ENCODE results near the gene PPARA. TPM values are rescaled to one million over a fixed set of nuclear protein-coding genes. Genes with fewer than 3 reads are reported as not detected.

PPARA gene
- total RNA-seq, 2 experiments from 2014 or later, result 9.1 to 11.8 TPM

DNA sequence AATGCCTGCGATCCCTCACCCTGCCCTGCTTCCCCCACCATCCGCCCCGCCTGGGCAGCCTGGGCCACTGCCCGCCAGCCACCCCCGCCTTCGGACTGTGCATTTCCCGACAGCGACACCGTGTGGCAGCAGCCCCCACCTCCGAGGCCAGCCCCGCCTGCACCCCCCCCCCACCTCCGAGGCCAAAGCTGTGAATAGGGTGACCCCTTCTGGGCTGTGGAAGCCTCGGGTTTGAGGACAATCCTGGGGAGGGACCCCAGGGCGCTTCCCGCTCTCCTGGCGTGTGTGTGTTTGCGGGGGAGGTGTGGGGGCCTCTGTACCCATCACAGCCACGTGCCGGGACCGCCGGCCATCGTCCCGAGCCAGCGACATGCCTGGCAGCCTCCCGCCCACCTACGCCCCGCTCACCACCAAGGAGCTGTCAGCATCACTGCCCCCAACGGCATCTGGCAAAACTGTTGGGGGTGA is 33.8 kb upstream of the PPARA start:
- Mint-ChIP-seq H3K27ac (no peak overlapping the region), H3K36me3 (ENCODE audit: low read depth) (no peaks in the 10 kb centered on the region), H3K4me3 (no peak overlapping the region), H3K4me1 (ENCODE audit: low read depth) (no peaks in the 10 kb centered on the region), H3K27me3 (no peaks in the 10 kb centered on the region), H3K9me3 (no peaks in the 10 kb centered on the region)
- ChIA-PET CTCF (interaction anchor here (0.8 to 5.3 kb wide), 26 partner anchors 20 to 218 kb away, joined by 3 to 110 read pairs (median 4); partner anchors contain the start of gene GTSE1), POLR2A (interaction anchor here (0.7 to 1.4 kb wide), 4 partner anchors 103 to 122 kb away, joined by 3 to 7 read pairs (median 3); no protein-coding TSS in a partner anchor)
- intact Hi-C loops (cut with micrococcal nuclease), result loop anchor here (5.0 kb wide), 1 partner anchor 104 kb away; no protein-coding TSS in a partner anchor
- ATAC-seq (peak; percentile 95), DNase-seq (peak; percentile 90)
- TF ChIP-seq, protein P1, sequence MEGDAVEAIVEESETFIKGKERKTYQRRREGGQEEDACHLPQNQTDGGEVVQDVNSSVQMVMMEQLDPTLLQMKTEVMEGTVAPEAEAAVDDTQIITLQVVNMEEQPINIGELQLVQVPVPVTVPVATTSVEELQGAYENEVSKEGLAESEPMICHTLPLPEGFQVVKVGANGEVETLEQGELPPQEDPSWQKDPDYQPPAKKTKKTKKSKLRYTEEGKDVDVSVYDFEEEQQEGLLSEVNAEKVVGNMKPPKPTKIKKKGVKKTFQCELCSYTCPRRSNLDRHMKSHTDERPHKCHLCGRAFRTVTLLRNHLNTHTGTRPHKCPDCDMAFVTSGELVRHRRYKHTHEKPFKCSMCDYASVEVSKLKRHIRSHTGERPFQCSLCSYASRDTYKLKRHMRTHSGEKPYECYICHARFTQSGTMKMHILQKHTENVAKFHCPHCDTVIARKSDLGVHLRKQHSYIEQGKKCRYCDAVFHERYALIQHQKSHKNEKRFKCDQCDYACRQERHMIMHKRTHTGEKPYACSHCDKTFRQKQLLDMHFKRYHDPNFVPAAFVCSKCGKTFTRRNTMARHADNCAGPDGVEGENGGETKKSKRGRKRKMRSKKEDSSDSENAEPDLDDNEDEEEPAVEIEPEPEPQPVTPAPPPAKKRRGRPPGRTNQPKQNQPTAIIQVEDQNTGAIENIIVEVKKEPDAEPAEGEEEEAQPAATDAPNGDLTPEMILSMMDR (IDR thresholded peaks at IDR 0.05), result peak; percentile 83

DNA sequence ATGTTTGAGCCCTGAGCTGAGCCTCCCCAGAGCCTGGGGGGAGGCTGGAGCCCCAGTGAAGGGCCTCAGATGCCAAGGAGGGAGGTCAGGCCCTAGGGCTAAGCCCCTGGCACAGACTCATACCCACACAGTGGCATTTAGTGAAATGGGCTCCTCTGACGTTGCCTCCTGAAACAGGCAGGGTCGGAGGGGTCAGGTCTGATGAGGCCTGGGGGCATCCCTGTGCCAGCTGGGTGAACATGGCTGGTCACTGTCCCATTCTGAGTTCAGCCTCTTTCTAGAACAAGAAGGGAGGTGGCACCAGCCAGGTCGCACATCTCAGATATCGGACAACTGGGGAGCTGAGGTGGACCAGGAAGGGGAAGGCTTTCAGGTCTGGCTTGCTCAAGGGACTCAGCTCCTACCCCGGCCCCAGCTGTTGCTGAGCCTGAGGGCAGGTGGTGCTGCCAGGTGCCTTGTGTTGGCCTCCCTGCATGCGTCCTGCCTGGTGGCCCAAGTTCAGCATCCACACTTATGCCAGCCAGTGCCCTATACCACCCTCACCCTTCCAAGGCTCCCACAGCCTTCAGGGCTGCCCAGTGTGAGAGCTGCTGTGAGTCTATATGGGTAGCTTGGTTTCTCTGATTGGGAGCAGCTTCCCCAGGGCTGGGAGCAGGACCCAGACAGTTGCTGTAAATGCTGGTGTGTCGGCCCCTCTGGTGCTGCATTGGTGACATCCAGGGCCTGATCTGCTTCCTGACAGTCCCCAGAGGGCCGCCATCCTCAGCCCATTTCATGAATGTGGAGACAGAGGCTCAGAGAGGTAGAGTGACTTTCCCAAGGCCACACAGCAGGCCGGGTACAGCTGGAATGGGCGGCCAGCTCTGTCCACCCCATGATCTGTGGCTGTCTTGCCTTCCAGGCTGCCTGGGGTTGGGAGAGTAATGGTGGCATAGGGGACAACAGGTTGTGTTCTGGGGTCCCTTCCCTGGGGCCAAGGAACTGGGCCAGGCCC is 32.8 kb upstream of the PPARA start:
- Mint-ChIP-seq H3K27me3 (no peaks in the 10 kb centered on the region), H3K9me3 (no peaks in the 10 kb centered on the region), H3K4me1 (ENCODE audit: low read depth) (no peaks in the 10 kb centered on the region), H3K27ac (no peak overlapping the region), H3K36me3 (ENCODE audit: low read depth) (no peaks in the 10 kb centered on the region), H3K4me3 (no peak overlapping the region)
- intact Hi-C loops (cut with micrococcal nuclease), result loop anchor here (5.0 kb wide), 1 partner anchor 105 kb away; no protein-coding TSS in a partner anchor
- CTCF ChIA-PET, result interaction anchor here (0.7 to 5.3 kb wide), 27 partner anchors 21 to 217 kb away, joined by 3 to 110 read pairs (median 4); partner anchors contain the start of gene GTSE1
- TF ChIP-seq, protein P1 (IDR thresholded peaks at IDR 0.05), result no peak
- ATAC-seq (no peak), DNase-seq (no peak)
- POLR2A ChIA-PET, result interaction anchor here (0.7 to 1.4 kb wide), 4 partner anchors 104 to 123 kb away, joined by 3 to 7 read pairs (median 3); no protein-coding TSS in a partner anchor

DNA sequence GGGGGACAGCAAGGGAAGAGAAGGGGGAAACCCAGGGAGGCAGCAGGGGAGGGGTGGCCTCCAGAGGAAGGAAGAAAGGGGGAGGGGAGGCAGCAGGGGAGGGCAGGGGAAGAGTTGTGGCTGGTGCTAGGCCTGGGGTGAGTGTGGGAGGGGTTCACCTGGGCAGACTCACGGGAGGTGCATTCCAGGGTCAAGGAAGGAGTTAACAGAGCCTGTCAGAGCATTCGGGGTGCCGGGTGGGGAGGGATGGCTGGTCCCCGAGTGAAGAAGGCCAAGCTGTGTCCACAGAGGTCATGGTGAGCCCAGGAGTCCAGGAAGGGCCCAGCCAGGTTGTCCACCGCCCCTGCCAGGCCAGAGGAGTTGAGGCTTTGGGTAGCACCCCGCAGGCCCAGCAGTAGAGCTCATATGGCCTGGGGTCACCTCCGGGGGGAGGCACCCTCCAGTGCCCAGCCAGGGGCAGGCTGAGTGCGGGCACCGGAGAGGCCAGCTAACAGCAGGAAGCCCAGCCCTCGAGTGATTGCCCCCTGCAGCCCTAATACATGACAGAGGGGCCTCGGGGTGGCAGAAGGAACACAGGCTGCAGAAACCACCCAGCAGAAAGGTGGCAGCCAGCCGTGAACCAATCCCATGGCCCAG is 31.1 kb upstream of the PPARA start:
- intact Hi-C loops (cut with micrococcal nuclease), result loop anchor here (5.0 kb wide), 1 partner anchor 107 kb away; no protein-coding TSS in a partner anchor
- TF ChIP-seq, protein P1 (IDR thresholded peaks at IDR 0.05), result no peak
- no peak for ATAC-seq
- POLR2A ChIA-PET, result no interaction called here
- CTCF ChIA-PET, result interaction anchor here (1.2 kb wide), 1 partner anchor 113 kb away, joined by 6 read pairs; no protein-coding TSS in a partner anchor
- no peak for DNase-seq
- no peaks in the 10 kb centered on the region for H3K4me1 Mint-ChIP-seq (ENCODE audit: low read depth)
- no peaks in the 10 kb centered on the region for H3K36me3 Mint-ChIP-seq (ENCODE audit: low read depth)
- no peaks in the 10 kb centered on the region for H3K9me3 Mint-ChIP-seq
- H3K27me3 Mint-ChIP-seq, result no peaks in the 10 kb centered on the region
- H3K27ac Mint-ChIP-seq, result no peak overlapping the region
- H3K4me3 Mint-ChIP-seq, result no peak overlapping the region

- no peaks in the 10 kb centered on the region for H3K4me1 Mint-ChIP-seq (ENCODE audit: low read depth)
- ChIA-PET CTCF (interaction anchor here (1.0 kb wide), 1 partner anchor 113 kb away, joined by 4 read pairs; no protein-coding TSS in a partner anchor), POLR2A (no interaction called here)
- TF ChIP-seq, protein P1 (IDR thresholded peaks at IDR 0.05), result no peak
- no peaks in the 10 kb centered on the region for H3K9me3 Mint-ChIP-seq
- H3K4me3 Mint-ChIP-seq, result no peak overlapping the region
- H3K36me3 Mint-ChIP-seq (ENCODE audit: low read depth), result no peaks in the 10 kb centered on the region
- ATAC-seq (no peak), DNase-seq (no peak)
- H3K27me3 Mint-ChIP-seq, result no peaks in the 10 kb centered on the region
- H3K27ac Mint-ChIP-seq, result no peak overlapping the region
- intact Hi-C loops (cut with micrococcal nuclease), result loop anchor here (5.0 kb wide), 2 partner anchors 108 to 177 kb away; partner anchors contain the start of gene GTSE1
Observed at GRCh38 chr22:46119729-46120419, 30.5 kb upstream of the PPARA start.

Measured in activated CD8-positive, alpha-beta T cell treated with anti-CD3 and anti-CD28 coated beads for 36 hours (primary cell).